NCI-H1092 treated with DMSO at 0.1 percent for 48 hours (cell line): ENCODE measurements around the gene COCH.
"Not testable (repeated sequence)": the region's sequence is repeated elsewhere in the genome, so short reads cannot be mapped to it uniquely, and the experiment has no call there.

Source experiments
- DNase-seq: peaks from one replicate; lab custom pipeline; 2025; lab: John Stamatoyannopoulos, UW

The COCH gene

DNA sequence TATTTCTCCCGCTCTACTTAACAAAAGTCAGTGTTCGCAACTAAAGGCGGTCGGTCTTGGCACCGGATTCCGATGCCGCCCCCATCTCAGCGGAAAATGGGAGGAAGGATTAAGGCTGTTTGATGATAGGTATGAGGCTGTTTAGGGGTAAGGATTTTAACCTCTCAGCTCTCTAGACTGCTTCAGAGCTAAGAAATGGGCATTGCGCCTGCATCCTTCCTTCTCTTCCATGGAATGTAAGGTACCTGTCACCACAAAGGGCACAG, 1.4 kb downstream of the COCH start:
- peak; percentile 11 for DNase-seq

DNA sequence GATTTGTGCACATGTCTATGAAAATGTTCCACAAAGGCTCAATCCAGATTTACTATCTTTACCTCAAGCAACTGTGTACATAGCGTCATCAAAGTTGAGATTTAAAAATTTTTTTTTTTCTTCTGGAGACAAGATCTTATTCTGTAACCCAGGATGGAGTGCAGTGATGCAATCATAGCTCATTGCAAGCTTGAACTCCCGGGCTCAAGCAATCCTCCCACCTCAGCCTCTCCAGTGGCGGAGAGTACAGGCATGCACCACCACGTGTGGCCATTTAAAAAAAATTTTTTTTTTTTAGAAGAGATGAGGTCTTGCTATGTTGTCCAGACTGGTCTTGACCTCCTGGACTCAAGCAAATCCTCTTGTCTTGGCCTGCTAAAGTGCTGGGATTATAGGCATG, 2.3 kb downstream of the COCH start:
- no peak for DNase-seq

DNA sequence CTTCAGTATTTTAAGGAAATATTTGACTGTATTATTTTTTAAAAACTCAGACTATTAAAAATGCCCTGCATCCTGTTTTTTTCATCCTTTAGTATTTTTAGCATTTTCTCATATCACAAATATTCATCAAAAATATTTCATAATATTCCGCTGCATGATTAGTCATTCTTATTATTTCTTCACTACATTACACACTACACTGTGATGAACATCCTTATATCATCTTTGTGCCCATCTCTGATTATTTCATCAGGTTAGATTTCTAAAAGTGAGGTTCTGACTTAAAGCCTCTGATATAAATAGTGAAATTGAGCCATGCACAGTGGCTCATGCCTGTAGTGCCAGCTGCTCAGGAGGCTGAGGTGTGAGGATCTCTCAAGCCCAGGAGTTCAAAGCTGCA, 8.1 kb downstream of the COCH start:
- DNase-seq: no peak

DNA sequence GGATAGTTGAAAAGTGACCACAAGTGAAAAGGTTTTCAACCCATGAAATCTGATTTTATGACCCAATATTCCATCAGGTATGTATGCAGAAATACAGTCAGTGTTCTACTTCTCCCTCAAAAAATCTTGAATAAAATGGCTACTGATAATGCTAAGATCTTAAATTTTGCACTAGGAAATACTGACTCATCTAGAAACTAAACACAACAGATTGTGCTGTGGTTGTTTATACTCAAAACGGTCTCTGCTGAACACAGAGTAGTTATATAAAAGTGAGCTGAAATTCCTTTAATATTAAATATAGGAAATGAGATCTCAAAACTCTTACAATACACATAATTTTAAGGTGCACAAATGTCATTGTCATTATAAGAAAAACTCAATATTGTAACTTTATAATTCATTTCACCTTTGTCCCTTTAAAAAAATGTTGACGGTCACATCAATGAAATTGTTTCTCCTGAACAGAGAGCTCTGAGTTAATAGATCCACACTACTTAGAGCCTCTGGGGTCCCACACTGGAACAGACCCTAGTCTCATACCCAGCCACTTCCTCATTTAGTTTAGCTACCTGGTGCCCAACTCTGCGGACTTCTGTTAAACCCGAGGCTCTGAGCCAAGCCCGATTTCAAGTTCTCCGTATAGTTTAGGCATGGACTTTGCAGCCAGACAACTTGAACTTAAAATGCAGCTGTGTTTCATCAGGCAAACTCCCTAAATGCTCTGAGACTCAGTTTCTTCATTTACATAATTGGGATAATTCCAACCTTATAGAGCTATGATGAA, 9.3 kb downstream of the COCH start:
- DNase-seq: no peak

DNA sequence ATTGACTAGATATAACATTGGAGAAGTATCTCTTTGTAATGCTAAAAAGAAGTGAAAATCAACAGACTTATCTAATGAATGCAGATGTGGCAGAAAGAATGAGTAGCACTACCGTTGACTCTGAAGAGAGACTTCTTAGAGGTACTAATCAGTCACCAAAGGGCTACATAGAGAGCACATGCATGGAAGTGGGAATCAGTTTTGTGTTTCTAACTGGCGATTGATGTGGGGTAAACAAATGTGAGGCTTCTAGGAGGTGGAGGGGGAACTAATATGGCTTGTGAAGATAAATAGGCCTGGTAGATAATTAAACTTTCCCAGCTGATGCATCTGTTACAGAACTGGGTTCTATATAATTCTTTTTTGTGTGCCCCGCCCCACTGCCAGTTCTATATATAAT, 10.5 kb downstream of the COCH start:
- DNase-seq: no peak

DNA sequence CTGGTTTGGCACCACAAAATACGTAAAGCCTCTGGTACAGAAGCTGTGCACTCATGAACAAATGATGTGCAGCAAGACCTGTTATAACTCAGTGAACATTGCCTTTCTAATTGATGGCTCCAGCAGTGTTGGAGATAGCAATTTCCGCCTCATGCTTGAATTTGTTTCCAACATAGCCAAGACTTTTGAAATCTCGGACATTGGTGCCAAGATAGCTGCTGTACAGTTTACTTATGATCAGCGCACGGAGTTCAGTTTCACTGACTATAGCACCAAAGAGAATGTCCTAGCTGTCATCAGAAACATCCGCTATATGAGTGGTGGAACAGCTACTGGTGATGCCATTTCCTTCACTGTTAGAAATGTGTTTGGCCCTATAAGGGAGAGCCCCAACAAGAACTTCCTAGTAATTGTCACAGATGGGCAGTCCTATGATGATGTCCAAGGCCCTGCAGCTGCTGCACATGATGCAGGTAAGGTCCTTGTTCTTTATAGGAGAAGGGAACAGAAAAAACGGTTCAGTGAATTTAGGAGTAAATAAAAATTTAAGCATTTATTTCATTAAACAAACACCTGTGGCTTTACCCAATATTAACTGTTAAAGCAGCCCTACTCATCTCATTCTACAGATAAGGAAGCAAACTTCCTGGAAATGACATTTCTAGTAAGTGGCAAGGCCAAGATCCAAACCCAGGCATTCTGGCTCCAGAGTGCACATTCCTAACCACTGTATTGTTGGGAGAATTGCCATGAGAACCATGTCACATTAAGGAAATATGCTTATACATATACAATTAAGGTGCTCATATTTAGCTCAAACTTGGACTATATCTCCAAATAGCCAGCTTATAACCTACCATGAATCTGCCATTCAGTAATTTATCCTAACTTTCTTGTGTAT, 11.7 kb downstream of the COCH start:
- DNase-seq: no peak

DNA sequence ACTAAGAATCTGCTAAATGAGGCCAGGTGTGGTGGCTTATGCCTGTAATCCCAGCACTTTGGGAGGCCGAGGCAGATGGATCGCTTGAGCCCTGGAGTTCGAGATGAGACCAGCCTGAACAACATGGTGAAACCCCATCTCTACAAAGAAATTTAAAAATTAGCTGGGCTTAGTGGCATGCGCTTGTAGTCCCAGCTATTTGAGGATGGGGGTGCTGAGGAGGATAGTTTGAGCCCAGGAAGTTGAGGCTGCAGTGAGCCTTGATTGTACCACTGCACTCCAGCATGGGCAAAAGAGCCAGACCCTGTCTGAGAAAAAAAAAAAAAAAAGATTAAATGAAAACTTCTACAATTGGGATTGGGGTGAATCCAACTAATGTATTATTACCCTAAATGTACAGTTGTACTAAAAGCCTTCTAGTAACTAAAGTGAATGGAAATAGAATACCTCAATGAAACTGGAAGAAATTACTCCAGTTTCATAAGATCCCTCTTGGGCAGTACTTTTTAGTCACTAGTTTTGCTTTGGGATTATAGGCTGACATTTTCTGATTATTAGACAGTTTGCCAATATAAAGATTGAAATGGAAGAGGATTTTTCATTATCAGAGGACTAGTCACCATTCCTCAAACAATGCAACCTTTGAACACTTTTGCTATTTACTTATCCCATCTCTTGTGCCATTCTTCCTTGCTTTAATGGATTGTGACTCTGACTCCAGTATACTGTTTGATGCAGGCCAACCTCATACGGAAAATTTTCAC, 14.3 kb downstream of the COCH start:
- DNase-seq: no peak

DNA sequence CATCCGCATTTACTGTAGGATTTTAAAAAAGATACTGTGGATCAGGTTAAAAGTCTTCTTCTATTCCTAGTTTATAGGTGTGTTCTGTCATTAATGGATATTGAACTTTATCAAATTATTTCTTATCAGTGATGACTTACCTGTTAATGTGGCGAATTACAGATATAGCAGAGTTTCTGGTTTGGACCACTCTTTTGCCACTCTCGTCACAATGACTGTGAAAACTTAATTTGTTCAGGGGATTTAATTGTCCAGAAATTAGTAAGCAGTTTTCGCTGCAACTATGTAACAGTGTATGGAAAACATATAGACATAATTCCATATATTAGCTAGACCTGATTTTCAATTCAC, 14.9 kb downstream of the COCH start:
- DNase-seq: no peak

DNA sequence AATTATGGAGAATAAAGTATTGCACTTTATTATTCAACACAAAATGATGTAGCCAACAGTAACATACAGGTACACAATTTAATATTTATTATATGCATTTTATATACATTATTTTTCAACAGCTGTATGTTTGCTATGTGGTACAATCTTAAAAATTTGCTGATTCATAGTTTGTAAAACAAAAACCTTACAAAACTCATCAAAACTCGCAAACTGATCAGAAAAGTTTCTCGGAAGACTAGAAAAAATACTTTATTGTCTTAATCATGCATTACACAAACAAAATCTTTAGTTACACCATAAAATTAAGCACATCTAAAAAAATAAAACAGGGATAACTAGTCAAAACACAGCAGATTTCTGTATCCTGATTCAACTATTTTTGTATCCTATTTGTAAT, 19.5 kb downstream of the COCH start:
- no peak for DNase-seq

DNA sequence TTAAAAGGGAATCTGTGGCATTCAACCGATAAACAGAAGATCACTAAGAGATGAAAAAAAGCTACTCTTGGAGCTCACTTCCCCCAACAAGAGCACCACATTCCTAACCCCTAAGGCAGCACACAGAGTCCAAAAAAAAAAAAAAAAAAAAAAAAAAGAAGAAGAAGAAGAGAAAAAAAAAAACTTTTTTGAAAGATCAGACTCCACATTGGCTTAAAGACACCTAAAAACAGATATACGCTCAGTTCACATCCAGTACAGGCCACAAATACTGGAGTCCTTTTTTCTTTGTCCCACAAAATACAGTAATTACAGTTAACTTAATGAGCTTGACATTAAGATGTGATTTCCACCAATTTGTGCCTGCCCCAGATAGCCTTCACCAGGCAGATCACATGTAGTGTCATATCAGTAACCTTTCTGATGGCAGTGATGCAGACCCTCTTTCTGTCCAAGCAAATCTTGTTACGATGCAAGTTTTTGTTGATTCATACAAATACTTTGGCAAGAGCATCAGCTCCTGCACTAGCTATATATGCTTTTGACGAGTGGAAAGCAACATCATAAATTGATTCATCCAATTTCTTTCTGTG, 20.7 kb downstream of the COCH start:
- no peak for DNase-seq

DNA sequence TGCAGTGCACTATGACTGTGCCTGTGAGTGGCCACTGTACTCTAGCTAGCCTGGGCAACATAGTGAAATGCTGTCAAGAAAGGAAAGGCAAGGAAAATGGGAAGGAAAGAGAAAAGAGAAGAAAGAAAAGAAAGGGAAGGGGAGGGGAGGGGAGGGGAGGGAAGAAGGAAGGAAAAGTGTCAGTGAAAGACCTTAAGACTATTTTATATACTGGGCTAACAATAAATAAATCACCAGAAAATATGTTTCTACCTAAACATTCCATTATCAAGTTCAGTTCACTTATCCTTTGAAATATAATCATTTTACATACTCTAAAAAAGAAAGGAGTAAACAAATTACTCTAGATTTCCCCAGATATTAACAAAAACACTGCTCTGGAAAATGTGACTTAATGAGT, 22.1 kb downstream of the COCH start:
- DNase-seq: no peak

DNA sequence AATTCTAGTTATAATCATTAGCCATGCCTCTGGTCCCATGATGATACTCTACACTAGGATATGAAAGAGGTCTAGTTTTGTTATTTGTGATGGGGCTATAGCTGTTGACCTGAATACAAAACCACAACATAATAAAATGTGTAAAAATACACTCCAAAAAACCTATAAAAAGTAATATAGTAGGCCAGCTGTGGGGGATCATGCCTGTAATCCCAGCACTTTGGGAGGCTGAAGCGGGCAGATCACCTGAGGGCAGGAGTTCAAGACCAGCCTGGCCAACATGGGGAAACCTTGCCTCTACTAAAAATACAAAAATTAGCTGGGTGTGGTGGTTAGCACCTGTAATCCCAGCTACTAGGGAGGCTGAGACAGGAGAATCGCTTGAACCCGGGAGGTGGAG, 22.8 kb downstream of the COCH start:
- not testable (repeated sequence) for DNase-seq

DNA sequence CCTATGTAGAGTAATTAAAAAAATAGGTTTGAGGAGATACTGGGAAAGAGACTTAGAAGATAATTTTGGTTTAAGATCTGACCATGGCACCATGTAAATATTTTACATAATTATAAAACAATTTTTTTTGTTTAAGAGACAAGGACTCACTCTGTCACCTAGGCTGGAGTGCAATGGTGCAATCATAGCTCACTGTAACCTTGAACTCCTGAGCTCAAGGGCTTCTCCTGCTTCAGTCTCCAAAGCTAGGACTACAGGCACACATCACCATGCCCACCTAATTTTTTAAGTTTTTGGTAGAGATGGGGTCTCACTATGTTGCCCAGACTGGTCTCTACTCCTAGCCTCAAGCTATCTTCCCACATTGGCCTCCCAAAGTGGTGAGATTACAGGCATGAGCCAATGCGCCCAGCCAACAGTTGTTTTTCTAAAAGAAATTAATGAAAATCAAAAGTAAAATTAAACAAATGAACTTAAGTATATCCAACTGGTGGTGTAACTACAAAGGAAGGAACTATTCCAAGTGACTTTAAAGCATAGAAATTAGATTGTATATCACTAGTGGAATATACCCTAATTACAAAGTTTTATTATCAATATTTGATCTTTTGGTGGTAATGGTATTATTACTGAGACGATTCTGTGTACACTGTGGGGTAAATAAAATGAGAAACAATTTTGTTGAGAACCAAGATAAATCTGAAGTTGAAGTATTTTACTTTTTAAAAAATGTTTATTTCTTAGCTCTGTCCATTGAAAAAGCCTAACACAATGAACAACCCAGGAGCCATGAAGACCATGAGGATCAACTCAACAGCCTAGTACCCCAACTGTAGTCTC, 29.1 kb downstream of the COCH start:
- no peak for DNase-seq

DNA sequence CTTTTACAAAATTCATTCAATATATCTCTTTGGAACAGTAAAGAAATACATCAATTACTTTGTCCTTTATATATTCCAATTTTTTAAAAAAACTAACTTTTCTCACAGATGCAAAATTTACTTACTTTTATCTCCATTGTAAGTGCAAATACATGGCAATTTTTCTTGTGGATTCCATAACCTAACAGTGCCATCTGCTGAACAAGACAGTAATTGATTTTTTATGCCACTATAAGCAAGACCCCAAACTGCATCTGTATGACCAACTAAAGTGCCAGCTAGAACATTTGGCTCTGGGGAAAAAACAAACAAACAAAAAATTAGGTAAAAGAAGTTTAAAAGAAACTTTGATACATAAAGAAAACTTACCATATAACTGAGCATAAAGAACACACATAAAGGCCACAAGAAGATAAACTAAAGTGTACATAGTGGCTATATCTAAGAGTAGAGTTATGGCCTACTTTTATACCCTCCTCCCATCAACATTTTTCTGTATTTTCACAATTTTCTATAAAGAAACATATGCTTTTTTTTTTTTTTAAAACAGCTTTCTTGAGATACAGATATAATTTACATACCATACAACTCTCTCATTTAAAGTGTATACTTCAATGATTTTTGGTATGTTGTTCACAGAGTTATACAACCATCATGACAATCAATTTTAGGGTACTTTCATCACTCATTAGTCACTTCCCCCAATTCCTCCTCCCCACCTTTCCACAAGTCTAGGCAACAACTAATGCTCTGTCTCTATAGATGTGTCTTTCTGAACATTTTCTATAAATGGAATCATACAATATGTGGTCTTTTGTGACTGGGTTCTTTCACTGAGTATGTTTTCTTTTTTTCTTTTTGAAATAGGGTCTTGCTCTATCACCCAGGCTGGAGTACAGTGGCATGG, 32.6 kb downstream of the COCH start:
- DNase-seq: peak; percentile 6

DNA sequence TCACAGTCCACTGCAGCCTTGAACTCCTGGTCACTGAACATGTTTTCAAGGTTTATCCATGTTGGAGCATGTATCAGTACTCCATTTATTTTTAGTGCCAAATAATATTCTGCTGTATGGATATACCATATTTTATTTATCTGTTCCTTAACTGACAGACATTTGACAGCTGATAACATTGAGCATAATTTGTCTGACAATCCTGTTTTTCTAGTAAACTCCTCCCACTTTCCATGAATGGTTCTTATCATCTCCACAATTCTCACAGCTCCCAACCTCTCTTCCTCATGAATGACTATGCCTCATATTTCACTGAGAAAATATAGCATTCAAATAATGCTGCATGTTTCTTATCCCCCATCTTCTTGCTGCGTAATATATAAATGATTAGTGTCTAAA, 33.3 kb downstream of the COCH start:
- no peak for DNase-seq

DNA sequence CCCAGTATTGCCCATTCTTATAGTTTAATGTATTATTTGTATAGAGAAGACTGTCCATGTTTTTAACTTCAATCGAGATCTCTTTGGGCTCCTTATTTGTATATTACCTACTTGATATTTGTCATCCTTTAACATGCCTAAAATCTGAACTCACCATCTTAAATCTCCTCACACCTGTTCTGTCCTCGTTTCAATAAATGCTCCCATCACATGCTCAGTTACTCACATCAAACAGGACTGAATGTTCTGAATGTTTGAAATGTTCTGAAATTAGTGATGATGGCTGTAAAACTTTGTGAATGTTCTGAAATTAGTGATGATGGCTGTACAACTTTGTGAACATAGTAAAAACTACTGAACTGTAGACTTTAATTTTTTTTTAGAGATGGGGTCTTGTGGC, 34.5 kb downstream of the COCH start:
- no peak for DNase-seq

DNA sequence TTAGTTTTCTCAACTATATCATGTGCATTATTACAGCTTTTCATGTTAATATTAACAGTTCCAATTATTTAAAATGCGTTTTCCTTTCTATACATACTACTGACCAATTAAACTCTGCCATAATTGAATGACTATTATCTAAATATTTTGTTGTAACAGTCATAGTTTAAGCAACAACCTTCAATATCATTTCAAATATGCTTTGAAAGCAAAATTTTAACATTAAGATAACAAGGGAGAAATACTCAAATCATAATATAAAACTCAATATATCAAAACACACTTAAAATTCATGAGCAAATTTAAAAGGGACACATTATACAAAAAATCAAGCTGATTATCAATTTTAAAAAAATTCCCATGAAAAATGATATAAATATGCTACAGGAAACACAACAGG, 40.5 kb downstream of the COCH start:
- no peak for DNase-seq

DNA sequence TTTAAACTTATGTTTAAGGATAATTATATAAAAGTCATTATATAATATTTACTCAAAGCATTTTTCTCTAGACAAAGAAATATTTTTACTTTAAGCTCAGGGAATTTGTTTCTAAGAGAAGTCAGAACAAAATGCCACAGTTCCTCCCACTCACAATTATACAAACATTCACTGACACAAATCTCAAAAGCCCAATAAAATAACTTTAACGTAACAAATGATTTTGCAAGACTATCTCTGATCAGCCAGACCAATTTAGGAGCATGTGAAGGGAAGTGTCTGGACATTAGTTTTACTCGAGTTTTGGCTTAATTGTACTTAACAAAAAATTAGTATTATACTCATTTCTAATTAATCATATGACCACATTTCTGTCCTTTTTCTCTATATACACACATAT, 41.2 kb downstream of the COCH start:
- DNase-seq: no peak

DNA sequence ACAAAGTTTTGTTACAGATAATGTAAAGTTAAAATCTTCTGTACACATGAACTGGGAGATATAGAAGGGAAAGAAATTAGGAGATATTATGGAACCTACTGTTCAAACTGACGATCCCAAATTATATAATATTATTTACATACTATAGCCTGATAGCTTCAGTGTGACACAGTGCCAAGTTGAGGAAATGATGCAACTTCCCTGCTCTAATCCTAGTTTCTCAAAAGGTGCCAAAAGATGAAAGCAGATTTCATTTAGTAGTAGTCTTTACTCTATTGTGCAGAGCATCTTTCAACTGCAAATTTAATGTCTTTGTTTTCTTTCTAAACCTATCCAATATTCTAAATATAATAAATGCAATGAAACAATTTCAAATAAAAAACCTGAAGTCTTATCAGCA, 46.9 kb downstream of the COCH start:
- DNase-seq: no peak

DNA sequence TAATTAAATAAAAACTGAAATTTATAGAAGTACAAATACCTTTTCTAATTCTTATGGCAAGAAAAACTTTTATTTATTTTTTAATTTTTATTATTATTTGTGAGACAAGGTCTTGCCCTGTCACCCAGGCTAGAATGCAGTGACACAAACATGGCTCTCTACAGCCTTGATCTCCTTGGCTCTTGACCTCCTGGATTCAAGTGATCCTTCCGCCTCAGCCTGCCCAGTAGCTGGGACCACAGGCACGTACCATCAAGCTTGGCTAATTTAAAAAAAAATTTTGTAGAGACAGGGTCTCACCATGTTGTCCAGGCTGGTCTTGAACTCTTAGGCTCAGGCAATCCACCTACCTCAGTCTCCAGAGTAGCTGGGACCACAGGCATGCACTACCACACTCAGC, 47.4 kb downstream of the COCH start:
- no peak for DNase-seq

DNA sequence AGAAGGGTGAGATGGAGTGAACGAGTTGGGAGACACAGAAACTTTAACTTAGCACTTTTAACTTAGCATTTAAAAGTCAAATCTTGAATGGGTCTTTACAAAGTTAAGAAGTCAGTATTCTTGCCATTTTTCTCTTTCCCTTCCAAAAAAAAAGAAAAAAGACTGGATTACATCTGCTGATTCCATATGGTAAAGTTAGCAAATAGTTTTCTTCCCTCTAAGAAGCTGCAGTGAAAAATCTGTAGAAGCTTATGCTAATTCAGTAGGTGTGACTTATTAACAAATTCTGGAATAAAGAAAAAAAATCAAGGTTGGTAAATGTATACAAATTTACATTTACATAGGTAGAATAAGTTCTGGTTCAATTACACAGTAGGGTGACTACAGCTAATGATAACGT, 50.9 kb downstream of the COCH start:
- no peak for DNase-seq
